Trophoblast cell (in vitro differentiated cells and primary cell): ENCODE results near the gene HDAC8.

Experiments used
- DNase-seq, 2 donors: peaks; one replicate each; pipeline ENCODE4 v3.0.0-alpha.2; 2016
- H2AFZ ChIP-seq: 2 replicates; pipeline ENCODE4 v1.6.1; 2013; ENCODE audit warnings: low read length, moderate library complexity, mild to moderate bottlenecking; ENCODE audit not compliant: insufficient read depth, poor library complexity
- H2AK5ac ChIP-seq: 2 replicates; pipeline ENCODE4 v1.6.1; 2013; ENCODE audit warnings: mild to moderate bottlenecking, low read length
- H2BK120ac ChIP-seq: 2 replicates; pipeline ENCODE4 v1.6.1; 2013; ENCODE audit warnings: low read length, mild to moderate bottlenecking, moderate library complexity; ENCODE audit not compliant: insufficient read depth, poor library complexity
- H2BK12ac ChIP-seq: 2 replicates; pipeline ENCODE4 v1.6.1; 2013; ENCODE audit warnings: mild to moderate bottlenecking, low read length, moderate library complexity
- H2BK5ac ChIP-seq: 2 replicates; pipeline ENCODE4 v1.6.1; 2013; ENCODE audit warnings: low read length, low read depth, moderate library complexity, mild to moderate bottlenecking; ENCODE audit not compliant: poor library complexity
- H3K14ac ChIP-seq: 2 replicates; pipeline ENCODE4 v1.6.1; 2013; ENCODE audit warnings: mild to moderate bottlenecking, low read length
- H3K18ac ChIP-seq: 2 replicates; pipeline ENCODE4 v1.6.1; 2013; ENCODE audit warnings: mild to moderate bottlenecking, low read length
- H3K23ac ChIP-seq: 2 replicates; pipeline ENCODE4 v1.6.1; 2013; ENCODE audit warnings: low read length
- H3K27ac ChIP-seq: 2 replicates; pipeline ENCODE4 v1.5.1; 2013; ENCODE audit warnings: low read depth, mild to moderate bottlenecking, inconsistent platforms, low read length, moderate library complexity
- H3K27me3 ChIP-seq: 2 replicates; pipeline ENCODE4 v1.6.1; 2013; ENCODE audit warnings: inconsistent platforms, mild to moderate bottlenecking, low read length, moderate library complexity; ENCODE audit not compliant: insufficient read depth
- H3K36me3 ChIP-seq, 2 experiments: 1 replicate in 1 of 2; 2 replicates in 1 of 2; pipeline ENCODE4 v1.6.1; 2013; ENCODE audit warnings: low read length in 2 of 2, mild to moderate bottlenecking in 2 of 2, moderate library complexity in 1 of 2; ENCODE audit not compliant: insufficient read depth in 2 of 2, control insufficient read depth in 1 of 2
- H3K4ac ChIP-seq: 2 replicates; pipeline ENCODE4 v1.6.1; 2013; ENCODE audit warnings: low read depth, mild to moderate bottlenecking, low read length, moderate library complexity
- H3K4me1 ChIP-seq, 2 experiments: 1 replicate in 1 of 2; 2 replicates in 1 of 2; pipeline ENCODE4 v1.6.1; 2013; ENCODE audit warnings: low read length in 2 of 2, mild to moderate bottlenecking in 2 of 2, moderate library complexity in 1 of 2; ENCODE audit not compliant: insufficient read depth in 2 of 2, control insufficient read depth in 1 of 2
- H3K4me2 ChIP-seq: 2 replicates; pipeline ENCODE4 v1.6.1; 2013; ENCODE audit warnings: inconsistent platforms, mild to moderate bottlenecking, low read length, moderate library complexity
- H3K4me3 ChIP-seq: 2 replicates; pipeline ENCODE4 v1.5.1; 2013; ENCODE audit warnings: mild to moderate bottlenecking, low read depth, low read length, inconsistent platforms
- H3K79me1 ChIP-seq: one replicate; pipeline ENCODE4 v1.6.1; 2013; ENCODE audit warnings: low read length
- H3K79me2 ChIP-seq: 2 replicates; pipeline ENCODE4 v1.6.1; 2013; ENCODE audit warnings: low read length, mild to moderate bottlenecking; ENCODE audit not compliant: control insufficient read depth, insufficient read depth, poor library complexity
- H3K9ac ChIP-seq: 2 replicates; pipeline ENCODE4 v1.6.1; 2013; ENCODE audit warnings: mild to moderate bottlenecking, low read length
- H3K9me3 ChIP-seq: 2 replicates; pipeline ENCODE4 v1.6.1; 2013; ENCODE audit warnings: low read depth, mild to moderate bottlenecking, control low read depth, inconsistent platforms, low read length; ENCODE audit not compliant: insufficient read depth
- H4K12ac ChIP-seq: 2 replicates; pipeline ENCODE4 v1.6.1; 2013; ENCODE audit warnings: low read depth, mild to moderate bottlenecking, low read length, moderate library complexity
- H4K8ac ChIP-seq: 2 replicates; pipeline ENCODE4 v1.6.1; 2013; ENCODE audit warnings: low read depth, mild to moderate bottlenecking, low read length, moderate library complexity
- H4K91ac ChIP-seq: one replicate; pipeline ENCODE4 v1.6.1; 2013; ENCODE audit warnings: low read depth, mild to moderate bottlenecking, low read length, moderate library complexity
- WGBS: extraction: QIAGEN DNeasy Blood & Tissue Kit; methylation state at CpG from one replicate; pipeline ENCODE4 v1.1.7; 2013; ENCODE audit warnings: missing lambda C conversion rate; ENCODE audit not compliant: insufficient read length, insufficient coverage; ENCODE audit errors: extremely low coverage; 5-methylcytosine and 5-hydroxymethylcytosine counted together

The HDAC8 gene

GRCh38 chrX:72358313-72358712 is 214.3 kb downstream of the HDAC8 start:
- no peaks in the 10 kb centered on the region for H3K9me3 ChIP-seq
- H3K27me3 ChIP-seq = no peaks in the 10 kb centered on the region
- no peak overlapping the region for H3K4me2 ChIP-seq
- no peak overlapping the region for H3K4ac ChIP-seq
- H3K18ac ChIP-seq = no peak overlapping the region
- H3K79me2 ChIP-seq = no peaks in the 10 kb centered on the region
- no peak overlapping the region for H2BK5ac ChIP-seq
- H3K14ac ChIP-seq = no peak overlapping the region
- no peak overlapping the region for H2AFZ ChIP-seq
- H3K36me3 ChIP-seq = peaks cover 0 to 2% of the 10 kb centered on the region in 2 experiments
- no peak overlapping the region for H3K4me3 ChIP-seq
- whole genome bisulfite sequencing = no CpG with 5 or more reads among the region's 4 CpGs
- no peak for DNase-seq
- H3K23ac ChIP-seq = no peak overlapping the region
- no peaks in the 10 kb centered on the region for H3K4me1 ChIP-seq
- H3K9ac ChIP-seq = no peak overlapping the region
- H3K79me1 ChIP-seq = no peaks in the 10 kb centered on the region
- no peak overlapping the region for H2BK12ac ChIP-seq
- no peak overlapping the region for H2BK120ac ChIP-seq
- no peak overlapping the region for H4K12ac ChIP-seq
- no peak overlapping the region for H2AK5ac ChIP-seq
- no peak overlapping the region for H3K27ac ChIP-seq
- H4K8ac ChIP-seq = no peak overlapping the region
- H4K91ac ChIP-seq = no peak overlapping the region

- Histone ChIP-seq H3K4me1 (no peaks in the 10 kb centered on the region), H3K23ac (no peak overlapping the region), H4K91ac (no peak overlapping the region), H3K27ac (no peak overlapping the region), H4K12ac (no peak overlapping the region), H3K9ac (no peak overlapping the region), H2AFZ (no peak overlapping the region), H3K18ac (no peak overlapping the region), H4K8ac (no peak overlapping the region), H2AK5ac (no peak overlapping the region), H3K9me3 (no peaks in the 10 kb centered on the region), H2BK5ac (no peak overlapping the region), H3K36me3 (peaks cover 7% of the 10 kb centered on the region in 2 experiments), H3K79me2 (no peaks in the 10 kb centered on the region), H3K4me2 (no peak overlapping the region), H2BK12ac (no peak overlapping the region), H3K4ac (no peak overlapping the region), H3K27me3 (no peaks in the 10 kb centered on the region), H3K14ac (no peak overlapping the region), H3K79me1 (no peaks in the 10 kb centered on the region), H2BK120ac (no peak overlapping the region), H3K4me3 (no peak overlapping the region)
- DNase-seq = no peak
- WGBS = no CpG with 5 or more reads among the region's 3 CpGs
Observed at GRCh38 chrX:72352786-72353185, 219.9 kb downstream of the HDAC8 start.

- Histone ChIP-seq H3K9ac (no peak overlapping the region), H3K79me1 (no peaks in the 10 kb centered on the region), H3K27me3 (no peaks in the 10 kb centered on the region), H3K4ac (no peak overlapping the region), H4K91ac (no peak overlapping the region), H3K36me3 (peaks cover 7% of the 10 kb centered on the region in 2 experiments), H3K9me3 (no peaks in the 10 kb centered on the region), H3K23ac (no peak overlapping the region), H2BK12ac (no peak overlapping the region), H3K4me3 (no peak overlapping the region), H3K4me2 (no peak overlapping the region), H3K79me2 (no peaks in the 10 kb centered on the region), H2AK5ac (no peak overlapping the region), H3K18ac (no peak overlapping the region), H2AFZ (no peak overlapping the region), H4K8ac (no peak overlapping the region), H2BK5ac (no peak overlapping the region), H2BK120ac (no peak overlapping the region), H3K14ac (no peak overlapping the region), H3K27ac (no peak overlapping the region), H3K4me1 (no peaks in the 10 kb centered on the region), H4K12ac (no peak overlapping the region)
- no peak for DNase-seq
- WGBS = no CpG with 5 or more reads among the region's 8 CpGs
Observed at GRCh38 chrX:72351606-72352334, 220.9 kb downstream of the HDAC8 start.

- Histone ChIP-seq H2BK5ac (no peak overlapping the region), H4K91ac (no peak overlapping the region), H3K23ac (no peak overlapping the region), H3K27me3 (no peaks in the 10 kb centered on the region), H3K4me2 (no peak overlapping the region), H3K27ac (no peak overlapping the region), H2BK120ac (no peak overlapping the region), H3K14ac (no peak overlapping the region), H3K9ac (no peak overlapping the region), H3K4me3 (no peak overlapping the region), H4K8ac (no peak overlapping the region), H3K18ac (no peak overlapping the region), H2AFZ (no peak overlapping the region), H2AK5ac (no peak overlapping the region), H3K36me3 (peaks cover 7% of the 10 kb centered on the region in 2 experiments), H3K4ac (no peak overlapping the region), H3K79me2 (no peaks in the 10 kb centered on the region), H2BK12ac (no peak overlapping the region), H4K12ac (no peak overlapping the region), H3K4me1 (no peaks in the 10 kb centered on the region), H3K9me3 (no peaks in the 10 kb centered on the region), H3K79me1 (no peaks in the 10 kb centered on the region)
- no CpG with 5 or more reads among the region's 3 CpGs for WGBS
- no peak for DNase-seq
Observed at GRCh38 chrX:72349190-72349589, 223.5 kb downstream of the HDAC8 start.
